ENCODE data around the gene RPH3AL.
A peak's percentile ranks its signal among the peaks of the same experiment; 100 is the strongest.

The RPH3AL gene

GRCh38 chr17:231966-232807 is 120.4 kb downstream of the RPH3AL start:
- no peak overlapping the region for H3K23ac ChIP-seq (ENCODE audit: low read depth, low read length, poor library complexity)
- peak overlapping the region; percentile 19 for H3K18ac ChIP-seq (ENCODE audit: low read length)
- H2BK12ac ChIP-seq (ENCODE audit: low read length) = no peak overlapping the region
- no peak overlapping the region for H3K27ac ChIP-seq (replicated peaks; ENCODE audit: low read length)
- H2AK5ac ChIP-seq (ENCODE audit: low read depth, low read length) = peak overlapping the region; percentile 43
- no CpG with 5 or more reads among the region's 24 CpGs for WGBS, 2 donors (ENCODE audit: extremely low coverage in 2 of 2, insufficient read length in 2 of 2, insufficient replicate concordance in 1 of 2)
- H4K8ac ChIP-seq (ENCODE audit: low read depth, low read length) = no peak overlapping the region
- no peak overlapping the region for H3K4me3 ChIP-seq (ENCODE audit: low read length in 2 of 2)
- no peaks in the 10 kb centered on the region for H3K36me3 ChIP-seq (replicated peaks in 1 of 2; ENCODE audit: control insufficient read depth in 2 of 2, insufficient read depth in 2 of 2, low read length in 2 of 2)
- DNase-seq (ENCODE audit: low spot score) = no peak
- no peak overlapping the region for H2BK15ac ChIP-seq (ENCODE audit: low read length)
- peak overlapping the region; percentile 39 for H2BK5ac ChIP-seq (ENCODE audit: low read length)
- no peaks in the 10 kb centered on the region for H3K79me1 ChIP-seq (ENCODE audit: low read depth, low read length)
- H3K4me2 ChIP-seq (ENCODE audit: insufficient read depth, low read length, poor library complexity, severe bottlenecking) = no peak overlapping the region
- H4K91ac ChIP-seq (ENCODE audit: low read depth, low read length, poor library complexity) = no peak overlapping the region
- H3K14ac ChIP-seq (ENCODE audit: low read length) = no peak overlapping the region
- H3K4me1 ChIP-seq (ENCODE audit: control insufficient read depth in 2 of 2, insufficient read depth in 1 of 2, low read depth in 1 of 2, low read length in 2 of 2) = peaks cover 10 to 11% of the 10 kb centered on the region in 2 donors
- no peak overlapping the region for H3K4ac ChIP-seq (ENCODE audit: low read length)
- peak overlapping the region; percentile 9 for H2BK120ac ChIP-seq (ENCODE audit: low read depth, low read length)
- H3K27me3 ChIP-seq (ENCODE audit: control insufficient read depth in 3 of 3, insufficient read depth in 3 of 3, low read depth in 1 of 3, low read length in 3 of 3) = peaks cover 0 to 4% (median 0%) of the 10 kb centered on the region in 3 experiments
- no peak overlapping the region for H2AFZ ChIP-seq (ENCODE audit: low read length)
- no peaks in the 10 kb centered on the region for H3K9me3 ChIP-seq (replicated peaks in 1 of 2; ENCODE audit: control insufficient read depth in 2 of 2, insufficient read depth in 1 of 2, low read depth in 1 of 2, low read length in 2 of 2)
- H3K9ac ChIP-seq (ENCODE audit: low read depth, low read length, poor library complexity) = no peak overlapping the region

- no peaks in the 10 kb centered on the region for H3K9me3 ChIP-seq (replicated peaks in 1 of 2; ENCODE audit: control insufficient read depth in 2 of 2, insufficient read depth in 1 of 2, low read depth in 1 of 2, low read length in 2 of 2)
- H3K79me1 ChIP-seq (ENCODE audit: low read depth, low read length) = no peaks in the 10 kb centered on the region
- H2BK12ac ChIP-seq (ENCODE audit: low read length) = no peak overlapping the region
- H3K4me2 ChIP-seq (ENCODE audit: insufficient read depth, low read length, poor library complexity, severe bottlenecking) = no peak overlapping the region
- no peak overlapping the region for H2AFZ ChIP-seq (ENCODE audit: low read length)
- peak overlapping the region; percentile 9 for H2BK120ac ChIP-seq (ENCODE audit: low read depth, low read length)
- peak overlapping the region; percentile 19 for H3K18ac ChIP-seq (ENCODE audit: low read length)
- peak overlapping the region; percentile 43 for H2AK5ac ChIP-seq (ENCODE audit: low read depth, low read length)
- no peak overlapping the region for H2BK15ac ChIP-seq (ENCODE audit: low read length)
- H3K36me3 ChIP-seq (replicated peaks in 1 of 2; ENCODE audit: control insufficient read depth in 2 of 2, insufficient read depth in 2 of 2, low read length in 2 of 2) = no peaks in the 10 kb centered on the region
- no CpG with 5 or more reads among the region's 16 CpGs for WGBS, 2 donors (ENCODE audit: extremely low coverage in 2 of 2, insufficient read length in 2 of 2, insufficient replicate concordance in 1 of 2)
- no peak overlapping the region for H4K91ac ChIP-seq (ENCODE audit: low read depth, low read length, poor library complexity)
- H3K27ac ChIP-seq (replicated peaks; ENCODE audit: low read length) = no peak overlapping the region
- no peak overlapping the region for H3K4me3 ChIP-seq (ENCODE audit: low read length in 2 of 2)
- peak overlapping the region; percentile 63 for H3K9ac ChIP-seq (ENCODE audit: low read depth, low read length, poor library complexity)
- peaks cover 7 to 14% of the 10 kb centered on the region in 2 donors for H3K4me1 ChIP-seq (ENCODE audit: control insufficient read depth in 2 of 2, insufficient read depth in 1 of 2, low read depth in 1 of 2, low read length in 2 of 2)
- peak overlapping the region; percentile 1 for H3K14ac ChIP-seq (ENCODE audit: low read length)
- no peak overlapping the region for H4K8ac ChIP-seq (ENCODE audit: low read depth, low read length)
- H3K23ac ChIP-seq (ENCODE audit: low read depth, low read length, poor library complexity) = no peak overlapping the region
- no peak overlapping the region for H3K4ac ChIP-seq (ENCODE audit: low read length)
- DNase-seq (ENCODE audit: low spot score) = no peak
- peaks cover 0 to 4% (median 0%) of the 10 kb centered on the region in 3 experiments for H3K27me3 ChIP-seq (ENCODE audit: control insufficient read depth in 3 of 3, insufficient read depth in 3 of 3, low read depth in 1 of 3, low read length in 3 of 3)
- peak overlapping the region; percentile 39 for H2BK5ac ChIP-seq (ENCODE audit: low read length)
These were observed 121.2 kb downstream of the RPH3AL start for GRCh38 chr17:231191-231965.

GRCh38 chr17:230395-230770 is 122.2 kb downstream of the RPH3AL start:
- no peak overlapping the region for H3K4me2 ChIP-seq (ENCODE audit: insufficient read depth, low read length, poor library complexity, severe bottlenecking)
- WGBS, 2 donors (ENCODE audit: extremely low coverage in 2 of 2, insufficient read length in 2 of 2, insufficient replicate concordance in 1 of 2) = no CpG with 5 or more reads among the region's 7 CpGs

More at GRCh38 chr17:230395-230770, 122.2 kb downstream of the RPH3AL start:
- Histone ChIP-seq H3K4ac (ENCODE audit: low read length) (no peak overlapping the region), H3K79me1 (ENCODE audit: low read depth, low read length) (no peaks in the 10 kb centered on the region), H3K23ac (ENCODE audit: low read depth, low read length, poor library complexity) (no peak overlapping the region), H3K4me1 (ENCODE audit: control insufficient read depth in 2 of 2, insufficient read depth in 1 of 2, low read depth in 1 of 2, low read length in 2 of 2) (peaks cover 7 to 14% of the 10 kb centered on the region in 2 donors), H2BK120ac (ENCODE audit: low read depth, low read length) (no peak overlapping the region), H3K36me3 (replicated peaks in 1 of 2; ENCODE audit: control insufficient read depth in 2 of 2, insufficient read depth in 2 of 2, low read length in 2 of 2) (no peaks in the 10 kb centered on the region), H3K14ac (ENCODE audit: low read length) (no peak overlapping the region), H3K9me3 (replicated peaks in 1 of 2; ENCODE audit: control insufficient read depth in 2 of 2, insufficient read depth in 1 of 2, low read depth in 1 of 2, low read length in 2 of 2) (no peaks in the 10 kb centered on the region), H2BK5ac (ENCODE audit: low read length) (no peak overlapping the region), H2AFZ (ENCODE audit: low read length) (no peak overlapping the region), H4K91ac (ENCODE audit: low read depth, low read length, poor library complexity) (no peak overlapping the region), H2BK15ac (ENCODE audit: low read length) (no peak overlapping the region), H3K27ac (replicated peaks; ENCODE audit: low read length) (no peak overlapping the region), H2AK5ac (ENCODE audit: low read depth, low read length) (no peak overlapping the region), H4K8ac (ENCODE audit: low read depth, low read length) (no peak overlapping the region), H3K27me3 (ENCODE audit: control insufficient read depth in 3 of 3, insufficient read depth in 3 of 3, low read depth in 1 of 3, low read length in 3 of 3) (peaks cover 0 to 4% (median 0%) of the 10 kb centered on the region in 3 experiments), H2BK12ac (ENCODE audit: low read length) (no peak overlapping the region), H3K4me3 (ENCODE audit: low read length in 2 of 2) (no peak overlapping the region), H3K18ac (ENCODE audit: low read length) (no peak overlapping the region), H3K9ac (ENCODE audit: low read depth, low read length, poor library complexity) (no peak overlapping the region)
- DNase-seq (ENCODE audit: low spot score) = no peak
